GM23248 (cell line): ENCODE results near the gene CASZ1.

Experiments used
- EZH2 ChIP-seq: fragments of 200-600 bp; sonication (generic); IDR thresholded peaks from 2 replicates; pipeline ENCODE4 v1.6.1; 2018; ENCODE audit warnings: antibody characterized with exemption, mild to moderate bottlenecking; ENCODE audit not compliant: insufficient read depth, poor library complexity, severe bottlenecking
- EZH2phosphoT487 ChIP-seq: fragments of 200-600 bp; sonication (generic); IDR thresholded peaks from 2 replicates; pipeline ENCODE4 v1.6.1; 2018; ENCODE audit warnings: antibody characterized with exemption, moderate library complexity, mild to moderate bottlenecking, low read depth; ENCODE audit not compliant: insufficient read depth

DNA sequence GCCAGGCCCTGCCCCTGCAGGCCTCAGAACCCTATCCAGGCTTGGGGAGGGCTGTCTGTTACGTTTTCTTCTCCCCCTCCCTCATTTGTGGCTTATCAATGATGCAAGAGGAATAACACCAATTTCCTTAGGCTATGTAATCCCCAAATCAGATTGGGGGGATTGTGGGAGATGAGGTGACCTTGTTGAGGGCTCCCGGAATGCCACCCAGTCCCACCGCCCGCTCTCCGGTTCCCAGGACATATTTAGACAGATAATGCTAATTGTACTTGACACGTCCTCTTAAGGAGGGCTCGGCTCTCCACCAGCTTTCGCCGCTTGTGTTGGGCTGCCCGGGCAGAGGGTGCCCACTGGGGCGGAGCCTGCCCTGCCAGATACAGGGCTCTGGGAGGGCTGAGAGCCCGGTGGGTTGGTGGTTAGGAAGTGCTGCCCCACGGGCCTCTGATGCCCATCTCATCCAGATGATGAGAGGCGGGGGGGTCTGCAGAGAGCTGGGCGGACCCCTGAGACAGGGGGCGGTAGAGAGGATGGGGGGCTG lies 90.0 kb downstream of the CASZ1 start:
- TF ChIP-seq EZH2phosphoT487 (no peak), EZH2 (no peak)
